HepG2 (cell line): ENCODE measurements around the gene RARS1. TPM values are rescaled to one million over a fixed set of nuclear protein-coding genes. Genes with fewer than 3 reads are reported as not detected.

Source experiments
- ATF7-NPFF ChIP-seq: sonication (generic); formaldehyde crosslinking; IDR thresholded peaks from 2 replicates; pipeline ENCODE4 v1.8.1; 2023; ENCODE audit warnings: mild to moderate bottlenecking, low read depth, missing genetic modification reagents, moderate library complexity
- FOXO1 ChIP-seq: sonication (generic); formaldehyde crosslinking; IDR thresholded peaks from 2 replicates; pipeline ENCODE4 v1.4.0; 2020; ENCODE audit warnings: missing genetic modification reagents
- HNRNPUL1 ChIP-seq: fragments of 200-400 bp; formaldehyde crosslinking; IDR thresholded peaks from 2 replicates; pipeline ENCODE4 v1.6.1; 2017; ENCODE audit warnings: low read depth, mild to moderate bottlenecking, low read length, moderate library complexity
- NCOA5 ChIP-seq: sonication (generic); formaldehyde crosslinking; IDR thresholded peaks from 2 replicates; pipeline ENCODE4 v1.4.0; 2020; ENCODE audit warnings: missing genetic modification reagents
- NFIC ChIP-seq: IDR thresholded peaks from 2 replicates; pipeline ENCODE4 v1.6.1; 2012; ENCODE audit warnings: mild to moderate bottlenecking, low read length, inconsistent platforms
- POLR2A ChIP-seq, 2 experiments: IDR thresholded peaks; 2 replicates each; pipeline ENCODE4 v1.6.1; 2011; ENCODE audit warnings: low read depth in 2 of 2, low read length in 2 of 2, mild to moderate bottlenecking in 1 of 2, moderate library complexity in 1 of 2; ENCODE audit not compliant: insufficient read depth in 1 of 2
- SIX1 ChIP-seq: sonication (generic); formaldehyde crosslinking; IDR thresholded peaks from 2 replicates; pipeline ENCODE4 v1.4.0; 2020; ENCODE audit warnings: missing genetic modification reagents, borderline replicate concordance
- SOX13 ChIP-seq, 3 experiments: fragments of 450-650 bp in 1 of 3; sonication (generic) in 1 of 3; formaldehyde crosslinking in 1 of 3; IDR thresholded peaks in 2 of 3; conservative IDR thresholded peaks in 1 of 3; 2 replicates each; pipeline versions ENCODE4 v1.5.0 to v1.6.1; 2016 to 2020; ENCODE audit warnings: antibody characterized with exemption in 1 of 3, mild to moderate bottlenecking in 1 of 3, missing compliant biosample characterization in 1 of 3, missing genetic modification reagents in 1 of 3, moderate library complexity in 1 of 3
- TARDBP ChIP-seq: sonication (generic); formaldehyde crosslinking; IDR thresholded peaks from 2 replicates; pipeline ENCODE4 v1.8.0; 2022; ENCODE audit warnings: mild to moderate bottlenecking, missing genetic modification reagents
- ZNF274 ChIP-seq: sonication (generic); formaldehyde crosslinking; IDR thresholded peaks from 2 replicates; pipeline ENCODE4 v1.5.1; 2020; ENCODE audit warnings: mild to moderate bottlenecking, missing genetic modification reagents
- polyA plus RNA-seq, 8 experiments: library from polyadenylated mRNA; depleted of rRNA in 3 of 8; stranded (reverse) in 7 of 8; unstranded in 1 of 8; fragments of >200 nt; fragmentation: Illumina TruSeq in 4 of 8; extraction: Trizol in 4 of 8; gene quantifications; 2 replicates each; pipeline versions ENCODE4 v1.2.1 to v1.2.3, GENCODE V29; 2011 to 2016; ENCODE audit warnings: low read depth in 4 of 8, missing spikeins in 1 of 8, mixed read lengths in 1 of 8; ENCODE audit not compliant: insufficient read depth in 1 of 8
- total RNA-seq, 5 experiments: library from RNA; depleted of rRNA; stranded (reverse); fragments of >200 nt; fragmentation: Illumina TruSeq; extraction: Trizol; gene quantifications; 2 replicates each; pipeline ENCODE4 v1.2.3, GENCODE V29; 2016; ENCODE audit warnings: low read depth in 1 of 5
- TF ChIP-seq, protein P1 (sequence below): sonication (generic); formaldehyde crosslinking; IDR thresholded peaks from 2 replicates; pipeline ENCODE4 v1.4.0; 2020; ENCODE audit warnings: missing genetic modification reagents
- TF ChIP-seq, protein P2 (sequence below): sonication (generic); formaldehyde crosslinking; conservative IDR thresholded peaks from 2 replicates; pipeline ENCODE4 v1.4.0; 2020; ENCODE audit warnings: missing genetic modification reagents
- TF ChIP-seq, protein P3 (sequence below): IDR thresholded peaks from 2 replicates; pipeline ENCODE4 v1.6.1; 2016
- TF ChIP-seq, protein P4 (sequence below): sonication (generic); formaldehyde crosslinking; IDR thresholded peaks from 2 replicates; pipeline ENCODE4 v1.4.0; 2020; ENCODE audit warnings: missing genetic modification reagents
- TF ChIP-seq, protein P5 (sequence below): sonication (generic); formaldehyde crosslinking; IDR thresholded peaks from 2 replicates; pipeline ENCODE4 v1.8.0; 2022; ENCODE audit warnings: missing genetic modification reagents, mild to moderate bottlenecking, moderate library complexity, borderline replicate concordance

The RARS1 gene
- total and polyA plus RNA-seq, 2 of the 13 experiments (the other 11 are each of a cell fraction or from before 2014, with no cell fraction given) = 54.6 to 170 TPM

DNA sequence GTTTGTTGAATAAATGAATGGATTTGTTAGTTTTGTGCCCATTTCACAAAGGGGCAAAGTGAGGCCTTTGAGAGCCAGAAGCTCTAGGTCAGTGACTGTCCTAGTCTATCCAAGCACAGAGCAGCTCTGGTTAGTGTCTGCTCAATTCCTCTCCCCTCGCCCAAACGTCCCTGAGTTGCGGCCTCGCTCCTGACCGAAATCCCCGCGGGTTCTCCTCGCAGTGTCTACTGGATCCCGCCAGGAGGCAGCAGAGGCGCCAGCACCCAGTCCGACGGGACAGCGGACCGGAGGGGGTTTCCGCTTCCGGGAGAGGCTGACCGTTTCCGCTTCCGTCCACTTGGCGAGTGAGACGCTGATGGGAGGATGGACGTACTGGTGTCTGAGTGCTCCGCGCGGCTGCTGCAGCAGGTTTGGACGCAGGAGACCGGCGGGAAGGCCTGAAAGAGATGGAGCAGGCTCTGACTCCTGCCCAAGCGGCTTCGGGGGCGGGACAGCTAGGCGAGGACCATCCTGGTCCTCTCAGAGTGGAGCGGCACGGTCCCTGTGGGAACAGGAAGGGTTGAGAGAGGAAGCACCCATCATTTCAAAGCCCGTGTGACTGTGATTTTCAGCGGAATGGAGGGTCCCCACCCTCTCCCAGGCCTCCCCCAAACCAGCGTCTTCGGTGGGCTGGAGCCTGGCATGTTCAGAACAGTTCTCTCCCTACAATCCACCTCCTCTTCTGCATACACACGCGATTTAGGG lies at the start of gene RARS1 (continued):
- TF ChIP-seq, protein P1, sequence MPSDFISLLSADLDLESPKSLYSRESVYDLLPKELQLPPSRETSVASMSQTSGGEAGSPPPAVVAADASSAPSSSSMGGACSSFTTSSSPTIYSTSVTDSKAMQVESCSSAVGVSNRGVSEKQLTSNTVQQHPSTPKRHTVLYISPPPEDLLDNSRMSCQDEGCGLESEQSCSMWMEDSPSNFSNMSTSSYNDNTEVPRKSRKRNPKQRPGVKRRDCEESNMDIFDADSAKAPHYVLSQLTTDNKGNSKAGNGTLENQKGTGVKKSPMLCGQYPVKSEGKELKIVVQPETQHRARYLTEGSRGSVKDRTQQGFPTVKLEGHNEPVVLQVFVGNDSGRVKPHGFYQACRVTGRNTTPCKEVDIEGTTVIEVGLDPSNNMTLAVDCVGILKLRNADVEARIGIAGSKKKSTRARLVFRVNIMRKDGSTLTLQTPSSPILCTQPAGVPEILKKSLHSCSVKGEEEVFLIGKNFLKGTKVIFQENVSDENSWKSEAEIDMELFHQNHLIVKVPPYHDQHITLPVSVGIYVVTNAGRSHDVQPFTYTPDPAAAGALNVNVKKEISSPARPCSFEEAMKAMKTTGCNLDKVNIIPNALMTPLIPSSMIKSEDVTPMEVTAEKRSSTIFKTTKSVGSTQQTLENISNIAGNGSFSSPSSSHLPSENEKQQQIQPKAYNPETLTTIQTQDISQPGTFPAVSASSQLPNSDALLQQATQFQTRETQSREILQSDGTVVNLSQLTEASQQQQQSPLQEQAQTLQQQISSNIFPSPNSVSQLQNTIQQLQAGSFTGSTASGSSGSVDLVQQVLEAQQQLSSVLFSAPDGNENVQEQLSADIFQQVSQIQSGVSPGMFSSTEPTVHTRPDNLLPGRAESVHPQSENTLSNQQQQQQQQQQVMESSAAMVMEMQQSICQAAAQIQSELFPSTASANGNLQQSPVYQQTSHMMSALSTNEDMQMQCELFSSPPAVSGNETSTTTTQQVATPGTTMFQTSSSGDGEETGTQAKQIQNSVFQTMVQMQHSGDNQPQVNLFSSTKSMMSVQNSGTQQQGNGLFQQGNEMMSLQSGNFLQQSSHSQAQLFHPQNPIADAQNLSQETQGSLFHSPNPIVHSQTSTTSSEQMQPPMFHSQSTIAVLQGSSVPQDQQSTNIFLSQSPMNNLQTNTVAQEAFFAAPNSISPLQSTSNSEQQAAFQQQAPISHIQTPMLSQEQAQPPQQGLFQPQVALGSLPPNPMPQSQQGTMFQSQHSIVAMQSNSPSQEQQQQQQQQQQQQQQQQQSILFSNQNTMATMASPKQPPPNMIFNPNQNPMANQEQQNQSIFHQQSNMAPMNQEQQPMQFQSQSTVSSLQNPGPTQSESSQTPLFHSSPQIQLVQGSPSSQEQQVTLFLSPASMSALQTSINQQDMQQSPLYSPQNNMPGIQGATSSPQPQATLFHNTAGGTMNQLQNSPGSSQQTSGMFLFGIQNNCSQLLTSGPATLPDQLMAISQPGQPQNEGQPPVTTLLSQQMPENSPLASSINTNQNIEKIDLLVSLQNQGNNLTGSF (CRISPR knock-in tag) = no peak; the same call in 1 of the 2 replicates
- TF ChIP-seq, protein P2, sequence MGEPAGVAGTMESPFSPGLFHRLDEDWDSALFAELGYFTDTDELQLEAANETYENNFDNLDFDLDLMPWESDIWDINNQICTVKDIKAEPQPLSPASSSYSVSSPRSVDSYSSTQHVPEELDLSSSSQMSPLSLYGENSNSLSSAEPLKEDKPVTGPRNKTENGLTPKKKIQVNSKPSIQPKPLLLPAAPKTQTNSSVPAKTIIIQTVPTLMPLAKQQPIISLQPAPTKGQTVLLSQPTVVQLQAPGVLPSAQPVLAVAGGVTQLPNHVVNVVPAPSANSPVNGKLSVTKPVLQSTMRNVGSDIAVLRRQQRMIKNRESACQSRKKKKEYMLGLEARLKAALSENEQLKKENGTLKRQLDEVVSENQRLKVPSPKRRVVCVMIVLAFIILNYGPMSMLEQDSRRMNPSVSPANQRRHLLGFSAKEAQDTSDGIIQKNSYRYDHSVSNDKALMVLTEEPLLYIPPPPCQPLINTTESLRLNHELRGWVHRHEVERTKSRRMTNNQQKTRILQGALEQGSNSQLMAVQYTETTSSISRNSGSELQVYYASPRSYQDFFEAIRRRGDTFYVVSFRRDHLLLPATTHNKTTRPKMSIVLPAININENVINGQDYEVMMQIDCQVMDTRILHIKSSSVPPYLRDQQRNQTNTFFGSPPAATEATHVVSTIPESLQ (CRISPR knock-in tag) = peak; percentile 75; the same call in 1 of the 2 replicates
- TF ChIP-seq ZNF274 (CRISPR knock-in tag) = peak; percentile 90
- TF ChIP-seq FOXO1 = peak; percentile 67
- no peak for TF ChIP-seq NFIC
- TF ChIP-seq NCOA5 (CRISPR knock-in tag) = no peak
- TF ChIP-seq TARDBP (CRISPR knock-in tag) = peak; percentile 96
- TF ChIP-seq, protein P3, sequence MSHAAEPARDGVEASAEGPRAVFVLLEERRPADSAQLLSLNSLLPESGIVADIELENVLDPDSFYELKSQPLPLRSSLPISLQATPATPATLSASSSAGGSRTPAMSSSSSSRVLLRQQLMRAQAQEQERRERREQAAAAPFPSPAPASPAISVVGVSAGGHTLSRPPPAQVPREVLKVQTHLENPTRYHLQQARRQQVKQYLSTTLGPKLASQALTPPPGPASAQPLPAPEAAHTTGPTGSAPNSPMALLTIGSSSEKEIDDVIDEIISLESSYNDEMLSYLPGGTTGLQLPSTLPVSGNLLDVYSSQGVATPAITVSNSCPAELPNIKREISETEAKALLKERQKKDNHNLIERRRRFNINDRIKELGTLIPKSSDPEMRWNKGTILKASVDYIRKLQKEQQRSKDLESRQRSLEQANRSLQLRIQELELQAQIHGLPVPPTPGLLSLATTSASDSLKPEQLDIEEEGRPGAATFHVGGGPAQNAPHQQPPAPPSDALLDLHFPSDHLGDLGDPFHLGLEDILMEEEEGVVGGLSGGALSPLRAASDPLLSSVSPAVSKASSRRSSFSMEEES (CRISPR knock-in tag) = no peak
- TF ChIP-seq, protein P4, sequence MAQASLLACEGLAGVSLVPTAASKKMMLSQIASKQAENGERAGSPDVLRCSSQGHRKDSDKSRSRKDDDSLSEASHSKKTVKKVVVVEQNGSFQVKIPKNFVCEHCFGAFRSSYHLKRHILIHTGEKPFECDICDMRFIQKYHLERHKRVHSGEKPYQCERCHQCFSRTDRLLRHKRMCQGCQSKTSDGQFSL (CRISPR knock-in tag) = peak; percentile 74; the same call in 1 of the 2 replicates
- TF ChIP-seq, protein P5, sequence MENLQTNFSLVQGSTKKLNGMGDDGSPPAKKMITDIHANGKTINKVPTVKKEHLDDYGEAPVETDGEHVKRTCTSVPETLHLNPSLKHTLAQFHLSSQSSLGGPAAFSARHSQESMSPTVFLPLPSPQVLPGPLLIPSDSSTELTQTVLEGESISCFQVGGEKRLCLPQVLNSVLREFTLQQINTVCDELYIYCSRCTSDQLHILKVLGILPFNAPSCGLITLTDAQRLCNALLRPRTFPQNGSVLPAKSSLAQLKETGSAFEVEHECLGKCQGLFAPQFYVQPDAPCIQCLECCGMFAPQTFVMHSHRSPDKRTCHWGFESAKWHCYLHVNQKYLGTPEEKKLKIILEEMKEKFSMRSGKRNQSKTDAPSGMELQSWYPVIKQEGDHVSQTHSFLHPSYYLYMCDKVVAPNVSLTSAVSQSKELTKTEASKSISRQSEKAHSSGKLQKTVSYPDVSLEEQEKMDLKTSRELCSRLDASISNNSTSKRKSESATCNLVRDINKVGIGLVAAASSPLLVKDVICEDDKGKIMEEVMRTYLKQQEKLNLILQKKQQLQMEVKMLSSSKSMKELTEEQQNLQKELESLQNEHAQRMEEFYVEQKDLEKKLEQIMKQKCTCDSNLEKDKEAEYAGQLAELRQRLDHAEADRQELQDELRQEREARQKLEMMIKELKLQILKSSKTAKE (CRISPR knock-in tag) = peak; percentile 51; the same call in 1 of the 2 replicates
- peak; percentile 95 to 99 for TF ChIP-seq POLR2A (IDR thresholded peaks at IDR 0.05; ENCODE audit: insufficient read depth in 1 of 2, low read depth in 2 of 2, low read length in 2 of 2)
- peak; percentile 72 for TF ChIP-seq ATF7-NPFF (CRISPR knock-in tag)
- peak; percentile 54; the same call in 1 of the 2 replicates for TF ChIP-seq SIX1 (CRISPR knock-in tag)
- no peak for TF ChIP-seq SOX13 (IDR thresholded peaks at IDR 0.05)
- TF ChIP-seq SOX13 (CRISPR knock-in tag; conservative IDR thresholded peaks at IDR 0.05 in 1 of 2, IDR thresholded peaks at IDR 0.05 in 1 of 2) = no peak; a peak in 1 of 4 replicates
- no peak for TF ChIP-seq HNRNPUL1
